ENCODE results near the gene CHRNA1. TPM values are rescaled to one million over a fixed set of nuclear protein-coding genes. Genes with fewer than 3 reads are reported as not detected.

The CHRNA1 gene
- polyA plus RNA-seq, 1 of the 3 experiments (the other 2 are of a cell fraction), result 0.02 TPM

DNA sequence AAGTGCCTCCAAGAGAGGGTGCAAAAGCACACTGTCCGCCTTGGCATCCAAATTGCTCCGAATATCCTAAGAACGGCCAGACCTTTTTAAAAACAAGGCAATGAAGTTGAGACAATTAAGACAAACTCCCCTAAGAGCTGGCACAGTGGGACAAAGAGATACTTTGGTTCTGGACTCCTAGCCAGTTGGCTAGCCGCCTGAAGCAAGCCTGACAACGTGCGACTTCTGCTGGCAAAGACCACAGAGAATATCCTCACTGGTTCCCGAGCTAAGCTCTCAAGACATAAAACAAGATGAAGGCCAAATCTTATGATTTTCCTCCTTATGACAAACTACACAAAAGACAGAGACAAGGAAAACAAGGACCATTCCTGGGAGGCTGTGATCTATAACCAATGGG, 32.7 kb downstream of the CHRNA1 start:
- WGBS (ENCODE audit: low lambda C conversion rate), result 93% methylated on average over 7 of the region's 7 CpGs
- Histone ChIP-seq H3K36me3 (replicated peaks in 1 of 2; ENCODE audit: control insufficient read depth in 1 of 2, insufficient read depth in 2 of 2, low read length in 1 of 2) (no peaks in the 10 kb centered on the region), H3K4me2 (no peak overlapping the region), H2AFZ (ENCODE audit: low read depth) (no peak overlapping the region), H3K4me1 (ENCODE audit: control insufficient read depth in 1 of 2, insufficient read depth in 2 of 2, low read depth in 1 of 2, low read length in 1 of 2) (peaks cover 0 to 8% of the 10 kb centered on the region in 2 experiments; a peak in 1 of 4 replicates), H3K27ac (ENCODE audit: low read depth in 2 of 2, low read length in 1 of 2) (no peak overlapping the region), H3K9me2 (no peaks in the 10 kb centered on the region), H3K27me3 (ENCODE audit: insufficient read depth) (peaks cover 21% of the 10 kb centered on the region; the same call in 1 of the 2 replicates), H4K20me1 (ENCODE audit: insufficient read depth) (no peaks in the 10 kb centered on the region), H3K4me3 (ENCODE audit: low read depth in 2 of 2, low read length in 1 of 2) (no peak overlapping the region), H3K79me2 (ENCODE audit: insufficient read depth) (no peaks in the 10 kb centered on the region), H3F3A (replicated peaks; ENCODE audit: insufficient read depth) (no peaks in the 10 kb centered on the region), H3K9ac (no peak overlapping the region), H3K9me3 (no peaks in the 10 kb centered on the region)
- DNase-seq, result no peak
- TF ChIP-seq, protein P1, sequence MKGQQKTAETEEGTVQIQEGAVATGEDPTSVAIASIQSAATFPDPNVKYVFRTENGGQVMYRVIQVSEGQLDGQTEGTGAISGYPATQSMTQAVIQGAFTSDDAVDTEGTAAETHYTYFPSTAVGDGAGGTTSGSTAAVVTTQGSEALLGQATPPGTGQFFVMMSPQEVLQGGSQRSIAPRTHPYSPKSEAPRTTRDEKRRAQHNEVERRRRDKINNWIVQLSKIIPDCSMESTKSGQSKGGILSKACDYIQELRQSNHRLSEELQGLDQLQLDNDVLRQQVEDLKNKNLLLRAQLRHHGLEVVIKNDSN (IDR thresholded peaks at IDR 0.05; ENCODE audit: borderline replicate concordance, low read depth), result no peak
- TF ChIP-seq MEF2A (IDR thresholded peaks at IDR 0.05; ENCODE audit: borderline replicate concordance, low read depth) (no peak), SMC3 (IDR thresholded peaks at IDR 0.05; ENCODE audit: low read depth, low read length) (no peak), FOXJ3 (CRISPR knock-in tag; IDR thresholded peaks at IDR 0.05) (no peak), EZH2phosphoT487 (IDR thresholded peaks at IDR 0.05; ENCODE audit: borderline replicate concordance, low read depth) (no peak), GABPA (IDR thresholded peaks at IDR 0.05; ENCODE audit: low read depth) (no peak), YY1 (IDR thresholded peaks at IDR 0.05; ENCODE audit: low read depth) (no peak), CHD2 (IDR thresholded peaks at IDR 0.05; ENCODE audit: low read length, partially characterized antibody) (no peak), NFIC (IDR thresholded peaks at IDR 0.05; ENCODE audit: borderline replicate concordance) (no peak), EP300 (IDR thresholded peaks at IDR 0.05; ENCODE audit: borderline replicate concordance in 1 of 2, low read depth in 1 of 2, low read length in 1 of 2) (no peak), POLR2AphosphoS5 (IDR thresholded peaks at IDR 0.05; ENCODE audit: low read depth, low read length) (no peak), RCOR1 (IDR thresholded peaks at IDR 0.05; ENCODE audit: low read length) (no peak), FOXM1 (IDR thresholded peaks at IDR 0.05; ENCODE audit: low read depth) (no peak)
- TF ChIP-seq, protein P2, sequence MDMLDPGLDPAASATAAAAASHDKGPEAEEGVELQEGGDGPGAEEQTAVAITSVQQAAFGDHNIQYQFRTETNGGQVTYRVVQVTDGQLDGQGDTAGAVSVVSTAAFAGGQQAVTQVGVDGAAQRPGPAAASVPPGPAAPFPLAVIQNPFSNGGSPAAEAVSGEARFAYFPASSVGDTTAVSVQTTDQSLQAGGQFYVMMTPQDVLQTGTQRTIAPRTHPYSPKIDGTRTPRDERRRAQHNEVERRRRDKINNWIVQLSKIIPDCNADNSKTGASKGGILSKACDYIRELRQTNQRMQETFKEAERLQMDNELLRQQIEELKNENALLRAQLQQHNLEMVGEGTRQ (IDR thresholded peaks at IDR 0.05; ENCODE audit: borderline replicate concordance, low read depth, low read length), result no peak
- TF ChIP-seq, protein P3, sequence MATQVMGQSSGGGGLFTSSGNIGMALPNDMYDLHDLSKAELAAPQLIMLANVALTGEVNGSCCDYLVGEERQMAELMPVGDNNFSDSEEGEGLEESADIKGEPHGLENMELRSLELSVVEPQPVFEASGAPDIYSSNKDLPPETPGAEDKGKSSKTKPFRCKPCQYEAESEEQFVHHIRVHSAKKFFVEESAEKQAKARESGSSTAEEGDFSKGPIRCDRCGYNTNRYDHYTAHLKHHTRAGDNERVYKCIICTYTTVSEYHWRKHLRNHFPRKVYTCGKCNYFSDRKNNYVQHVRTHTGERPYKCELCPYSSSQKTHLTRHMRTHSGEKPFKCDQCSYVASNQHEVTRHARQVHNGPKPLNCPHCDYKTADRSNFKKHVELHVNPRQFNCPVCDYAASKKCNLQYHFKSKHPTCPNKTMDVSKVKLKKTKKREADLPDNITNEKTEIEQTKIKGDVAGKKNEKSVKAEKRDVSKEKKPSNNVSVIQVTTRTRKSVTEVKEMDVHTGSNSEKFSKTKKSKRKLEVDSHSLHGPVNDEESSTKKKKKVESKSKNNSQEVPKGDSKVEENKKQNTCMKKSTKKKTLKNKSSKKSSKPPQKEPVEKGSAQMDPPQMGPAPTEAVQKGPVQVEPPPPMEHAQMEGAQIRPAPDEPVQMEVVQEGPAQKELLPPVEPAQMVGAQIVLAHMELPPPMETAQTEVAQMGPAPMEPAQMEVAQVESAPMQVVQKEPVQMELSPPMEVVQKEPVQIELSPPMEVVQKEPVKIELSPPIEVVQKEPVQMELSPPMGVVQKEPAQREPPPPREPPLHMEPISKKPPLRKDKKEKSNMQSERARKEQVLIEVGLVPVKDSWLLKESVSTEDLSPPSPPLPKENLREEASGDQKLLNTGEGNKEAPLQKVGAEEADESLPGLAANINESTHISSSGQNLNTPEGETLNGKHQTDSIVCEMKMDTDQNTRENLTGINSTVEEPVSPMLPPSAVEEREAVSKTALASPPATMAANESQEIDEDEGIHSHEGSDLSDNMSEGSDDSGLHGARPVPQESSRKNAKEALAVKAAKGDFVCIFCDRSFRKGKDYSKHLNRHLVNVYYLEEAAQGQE (IDR thresholded peaks at IDR 0.05; ENCODE audit: low read depth, low read length), result no peak
- TF ChIP-seq, protein P4, sequence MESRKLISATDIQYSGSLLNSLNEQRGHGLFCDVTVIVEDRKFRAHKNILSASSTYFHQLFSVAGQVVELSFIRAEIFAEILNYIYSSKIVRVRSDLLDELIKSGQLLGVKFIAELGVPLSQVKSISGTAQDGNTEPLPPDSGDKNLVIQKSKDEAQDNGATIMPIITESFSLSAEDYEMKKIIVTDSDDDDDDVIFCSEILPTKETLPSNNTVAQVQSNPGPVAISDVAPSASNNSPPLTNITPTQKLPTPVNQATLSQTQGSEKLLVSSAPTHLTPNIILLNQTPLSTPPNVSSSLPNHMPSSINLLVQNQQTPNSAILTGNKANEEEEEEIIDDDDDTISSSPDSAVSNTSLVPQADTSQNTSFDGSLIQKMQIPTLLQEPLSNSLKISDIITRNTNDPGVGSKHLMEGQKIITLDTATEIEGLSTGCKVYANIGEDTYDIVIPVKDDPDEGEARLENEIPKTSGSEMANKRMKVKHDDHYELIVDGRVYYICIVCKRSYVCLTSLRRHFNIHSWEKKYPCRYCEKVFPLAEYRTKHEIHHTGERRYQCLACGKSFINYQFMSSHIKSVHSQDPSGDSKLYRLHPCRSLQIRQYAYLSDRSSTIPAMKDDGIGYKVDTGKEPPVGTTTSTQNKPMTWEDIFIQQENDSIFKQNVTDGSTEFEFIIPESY (IDR thresholded peaks at IDR 0.05; ENCODE audit: borderline replicate concordance, low read depth), result no peak
- TF ChIP-seq, protein P5, sequence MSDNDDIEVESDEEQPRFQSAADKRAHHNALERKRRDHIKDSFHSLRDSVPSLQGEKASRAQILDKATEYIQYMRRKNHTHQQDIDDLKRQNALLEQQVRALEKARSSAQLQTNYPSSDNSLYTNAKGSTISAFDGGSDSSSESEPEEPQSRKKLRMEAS (IDR thresholded peaks at IDR 0.05; ENCODE audit: low read depth), result no peak
- CTCF ChIA-PET, result interaction anchor here (0.9 to 5.4 kb wide), 6 partner anchors 9 to 254 kb away, joined by 3 to 29 read pairs (median 4); partner anchors contain the start of gene CHRNA1
- POLR2A ChIA-PET, result no interaction called here
